ENCODE data around the gene ZNF180.
A peak's percentile ranks its signal among the peaks of the same experiment; 100 is the strongest.
"Not testable (repeated sequence)": the region's sequence is repeated elsewhere in the genome, so short reads cannot be mapped to it uniquely, and the experiment has no call there.

Gene ZNF180

DNA sequence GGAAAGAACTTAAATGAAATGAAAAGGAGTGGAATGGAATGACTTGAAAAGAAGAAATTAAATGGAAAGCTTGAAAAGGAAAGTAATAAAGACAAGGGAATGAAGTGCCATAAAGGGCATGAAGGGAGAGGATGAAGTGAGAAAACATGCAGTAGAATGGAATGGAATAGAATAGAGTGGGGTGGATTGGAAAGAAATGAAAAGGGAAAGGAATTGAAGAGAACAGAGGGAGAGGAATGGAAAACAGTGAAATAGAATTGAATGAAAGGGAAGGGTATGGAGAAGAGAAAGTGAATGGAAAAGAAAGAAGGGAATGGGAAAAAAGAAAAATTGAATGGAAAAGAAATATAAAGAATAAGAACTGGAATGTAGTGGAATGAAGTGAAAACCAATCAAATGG is 9.2 kb upstream of the ZNF180 start:
- no peak for DNase-seq (ENCODE audit: low read depth)
- no peak overlapping the region for H3K4me3 ChIP-seq (ENCODE audit: low read depth, low read length)
- TF ChIP-seq, protein P1, sequence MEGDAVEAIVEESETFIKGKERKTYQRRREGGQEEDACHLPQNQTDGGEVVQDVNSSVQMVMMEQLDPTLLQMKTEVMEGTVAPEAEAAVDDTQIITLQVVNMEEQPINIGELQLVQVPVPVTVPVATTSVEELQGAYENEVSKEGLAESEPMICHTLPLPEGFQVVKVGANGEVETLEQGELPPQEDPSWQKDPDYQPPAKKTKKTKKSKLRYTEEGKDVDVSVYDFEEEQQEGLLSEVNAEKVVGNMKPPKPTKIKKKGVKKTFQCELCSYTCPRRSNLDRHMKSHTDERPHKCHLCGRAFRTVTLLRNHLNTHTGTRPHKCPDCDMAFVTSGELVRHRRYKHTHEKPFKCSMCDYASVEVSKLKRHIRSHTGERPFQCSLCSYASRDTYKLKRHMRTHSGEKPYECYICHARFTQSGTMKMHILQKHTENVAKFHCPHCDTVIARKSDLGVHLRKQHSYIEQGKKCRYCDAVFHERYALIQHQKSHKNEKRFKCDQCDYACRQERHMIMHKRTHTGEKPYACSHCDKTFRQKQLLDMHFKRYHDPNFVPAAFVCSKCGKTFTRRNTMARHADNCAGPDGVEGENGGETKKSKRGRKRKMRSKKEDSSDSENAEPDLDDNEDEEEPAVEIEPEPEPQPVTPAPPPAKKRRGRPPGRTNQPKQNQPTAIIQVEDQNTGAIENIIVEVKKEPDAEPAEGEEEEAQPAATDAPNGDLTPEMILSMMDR (IDR thresholded peaks at IDR 0.05; ENCODE audit: control insufficient read depth, extremely low read depth, insufficient read depth) = no peak

GRCh38 chr19:44499559-44499958 is 763 bp downstream of the ZNF180 start:
- TF ChIP-seq, protein P1 (IDR thresholded peaks at IDR 0.05; ENCODE audit: control insufficient read depth, extremely low read depth, insufficient read depth) = no peak
- DNase-seq (ENCODE audit: low read depth) = no peak
- peak overlapping the region; percentile 82 for H3K4me3 ChIP-seq (ENCODE audit: low read depth, low read length)

DNA sequence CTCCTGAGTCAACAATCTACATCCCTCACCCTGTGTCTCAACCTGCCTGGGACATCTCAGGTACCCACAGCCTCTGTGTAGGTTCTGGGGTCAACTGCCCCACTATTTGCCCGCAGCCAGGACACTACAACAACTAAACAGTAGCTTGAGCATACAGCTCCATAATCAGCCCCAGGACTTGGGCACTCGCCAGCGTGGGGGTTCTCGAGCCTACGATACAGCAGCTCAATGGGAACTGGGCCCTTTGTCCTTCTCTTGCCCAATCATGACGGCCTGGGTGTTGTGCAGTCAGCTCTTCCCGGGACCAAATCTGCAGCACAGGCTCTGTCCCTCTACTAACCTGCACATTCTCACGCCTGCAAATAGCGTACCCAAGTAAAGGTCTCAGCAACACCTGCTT is 1.3 kb downstream of the ZNF180 start:
- H3K4me3 ChIP-seq (ENCODE audit: low read depth, low read length) = peak overlapping the region; percentile 82
- TF ChIP-seq, protein P1 (IDR thresholded peaks at IDR 0.05; ENCODE audit: control insufficient read depth, extremely low read depth, insufficient read depth) = no peak
- DNase-seq (ENCODE audit: low read depth) = no peak

DNA sequence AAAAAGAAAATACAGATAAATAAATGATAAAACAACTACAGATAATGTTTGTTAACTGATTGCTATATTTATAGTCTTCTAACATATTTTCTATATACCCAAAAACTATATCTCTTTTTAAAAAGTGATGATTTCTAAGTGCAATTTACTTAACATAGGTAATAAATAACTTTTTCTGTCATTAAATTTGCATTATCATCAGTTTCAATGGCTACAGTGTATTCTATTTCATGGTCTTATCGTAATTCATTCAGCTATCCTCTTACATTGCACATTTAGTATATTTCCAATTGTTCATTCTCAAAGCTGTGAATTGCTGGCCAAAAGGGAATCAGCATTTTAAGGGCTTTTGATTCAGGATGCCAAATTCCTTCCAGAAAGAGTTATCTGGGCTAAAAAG is 3.6 kb downstream of the ZNF180 start:
- DNase-seq (ENCODE audit: low read depth) = no peak
- TF ChIP-seq, protein P1 (IDR thresholded peaks at IDR 0.05; ENCODE audit: control insufficient read depth, extremely low read depth, insufficient read depth) = no peak

DNA sequence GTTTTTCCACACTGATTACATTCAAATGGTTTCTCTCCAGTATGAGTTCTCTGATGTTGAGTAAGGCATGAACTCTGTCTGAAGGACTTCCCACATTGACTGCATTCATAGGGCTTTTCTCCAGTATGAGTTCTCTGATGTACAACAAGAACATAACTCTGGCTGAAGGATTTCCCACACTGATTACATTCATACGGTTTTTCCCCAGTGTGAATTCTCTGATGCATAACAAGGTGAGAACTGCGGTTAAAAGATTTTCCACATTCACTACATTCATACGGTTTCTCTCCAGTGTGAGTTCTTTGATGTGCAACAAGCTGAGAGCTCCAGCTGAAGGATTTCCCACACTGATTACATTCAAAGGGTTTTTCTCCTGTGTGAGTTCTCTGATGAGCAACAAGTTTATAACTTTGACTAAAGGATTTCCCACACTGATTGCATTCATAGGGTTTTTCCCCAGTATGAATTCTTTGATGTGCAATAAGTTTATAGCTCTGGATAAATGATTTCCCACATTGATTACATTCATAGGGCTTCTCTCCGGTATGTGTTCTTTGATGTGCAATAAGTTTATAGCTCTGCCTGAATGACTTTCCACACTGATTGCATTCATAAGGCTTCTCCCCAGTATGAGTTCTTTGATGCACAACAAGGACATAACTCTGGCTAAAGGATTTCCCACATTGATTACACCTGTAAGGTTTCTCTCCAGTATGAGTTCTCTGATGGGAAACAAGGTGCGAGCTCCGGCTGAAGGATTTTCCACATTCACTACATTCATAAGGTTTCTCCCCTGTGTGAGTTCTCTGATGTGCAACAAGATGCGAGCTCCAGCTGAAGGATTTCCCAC is 23.5 kb downstream of the ZNF180 start:
- TF ChIP-seq, protein P1 (IDR thresholded peaks at IDR 0.05; ENCODE audit: control insufficient read depth, extremely low read depth, insufficient read depth) = no peak
- DNase-seq (ENCODE audit: low read depth) = peak; percentile 11
- no peak overlapping the region for H3K4me3 ChIP-seq (ENCODE audit: low read depth, low read length)

More for the DNA sequence above, 3.6 kb downstream of the ZNF180 start:
- no peak overlapping the region for H3K4me3 ChIP-seq (ENCODE audit: low read depth, low read length)

DNA sequence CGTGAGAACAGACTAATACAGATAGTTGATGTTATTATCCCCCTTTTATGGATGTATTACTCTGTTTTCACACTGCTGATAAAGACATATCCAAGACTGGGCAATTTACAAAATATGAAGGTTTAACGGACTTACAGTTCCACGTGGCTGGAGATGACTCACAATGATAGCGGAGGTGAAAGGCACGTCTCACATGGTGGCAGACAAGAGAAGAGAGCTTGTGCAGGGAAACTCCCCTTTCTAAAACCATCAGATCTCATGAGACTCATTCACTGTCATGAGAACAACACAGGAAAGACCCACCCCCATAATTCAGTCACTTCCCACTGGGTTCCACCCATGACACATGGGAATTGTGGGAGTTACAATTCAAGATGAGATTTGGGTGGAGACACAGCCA is 31.6 kb downstream of the ZNF180 start:
- not testable (repeated sequence) for H3K4me3 ChIP-seq (ENCODE audit: low read depth, low read length); DNase-seq (ENCODE audit: low read depth)

GRCh38 chr19:44462600-44463286 is 37.6 kb downstream of the ZNF180 start:
- not testable (repeated sequence) for H3K4me3 ChIP-seq (ENCODE audit: low read depth, low read length); DNase-seq (ENCODE audit: low read depth)

- not testable (repeated sequence) for H3K4me3 ChIP-seq (ENCODE audit: low read depth, low read length)
Observed at GRCh38 chr19:44456016-44456415, 44.3 kb downstream of the ZNF180 start.

More at GRCh38 chr19:44456016-44456415, 44.3 kb downstream of the ZNF180 start:
- DNase-seq (ENCODE audit: low read depth) = not testable (repeated sequence)
